Trophoblast cell (in vitro differentiated cells and primary cell): ENCODE data around the gene DIS3L2.
"Not testable (repeated sequence)": the region's sequence is repeated elsewhere in the genome, so short reads cannot be mapped to it uniquely, and the experiment has no call there.

Experiments used
- DNase-seq, 2 donors: peaks; one replicate each; pipeline ENCODE4 v3.0.0-alpha.2; 2016
- H2AFZ ChIP-seq: 2 replicates; pipeline ENCODE4 v1.6.1; 2013; ENCODE audit warnings: low read length, moderate library complexity, mild to moderate bottlenecking; ENCODE audit not compliant: insufficient read depth, poor library complexity
- H2AK5ac ChIP-seq: 2 replicates; pipeline ENCODE4 v1.6.1; 2013; ENCODE audit warnings: mild to moderate bottlenecking, low read length
- H2BK120ac ChIP-seq: 2 replicates; pipeline ENCODE4 v1.6.1; 2013; ENCODE audit warnings: low read length, mild to moderate bottlenecking, moderate library complexity; ENCODE audit not compliant: insufficient read depth, poor library complexity
- H2BK12ac ChIP-seq: 2 replicates; pipeline ENCODE4 v1.6.1; 2013; ENCODE audit warnings: mild to moderate bottlenecking, low read length, moderate library complexity
- H2BK5ac ChIP-seq: 2 replicates; pipeline ENCODE4 v1.6.1; 2013; ENCODE audit warnings: low read length, low read depth, moderate library complexity, mild to moderate bottlenecking; ENCODE audit not compliant: poor library complexity
- H3K14ac ChIP-seq: 2 replicates; pipeline ENCODE4 v1.6.1; 2013; ENCODE audit warnings: mild to moderate bottlenecking, low read length
- H3K18ac ChIP-seq: 2 replicates; pipeline ENCODE4 v1.6.1; 2013; ENCODE audit warnings: mild to moderate bottlenecking, low read length
- H3K23ac ChIP-seq: 2 replicates; pipeline ENCODE4 v1.6.1; 2013; ENCODE audit warnings: low read length
- H3K27ac ChIP-seq: 2 replicates; pipeline ENCODE4 v1.5.1; 2013; ENCODE audit warnings: low read depth, mild to moderate bottlenecking, inconsistent platforms, low read length, moderate library complexity
- H3K27me3 ChIP-seq: 2 replicates; pipeline ENCODE4 v1.6.1; 2013; ENCODE audit warnings: inconsistent platforms, mild to moderate bottlenecking, low read length, moderate library complexity; ENCODE audit not compliant: insufficient read depth
- H3K36me3 ChIP-seq, 2 experiments: 1 replicate in 1 of 2; 2 replicates in 1 of 2; pipeline ENCODE4 v1.6.1; 2013; ENCODE audit warnings: low read length in 2 of 2, mild to moderate bottlenecking in 2 of 2, moderate library complexity in 1 of 2; ENCODE audit not compliant: insufficient read depth in 2 of 2, control insufficient read depth in 1 of 2
- H3K4ac ChIP-seq: 2 replicates; pipeline ENCODE4 v1.6.1; 2013; ENCODE audit warnings: low read depth, mild to moderate bottlenecking, low read length, moderate library complexity
- H3K4me1 ChIP-seq, 2 experiments: 1 replicate in 1 of 2; 2 replicates in 1 of 2; pipeline ENCODE4 v1.6.1; 2013; ENCODE audit warnings: low read length in 2 of 2, mild to moderate bottlenecking in 2 of 2, moderate library complexity in 1 of 2; ENCODE audit not compliant: insufficient read depth in 2 of 2, control insufficient read depth in 1 of 2
- H3K4me2 ChIP-seq: 2 replicates; pipeline ENCODE4 v1.6.1; 2013; ENCODE audit warnings: inconsistent platforms, mild to moderate bottlenecking, low read length, moderate library complexity
- H3K4me3 ChIP-seq: 2 replicates; pipeline ENCODE4 v1.5.1; 2013; ENCODE audit warnings: mild to moderate bottlenecking, low read depth, low read length, inconsistent platforms
- H3K79me1 ChIP-seq: one replicate; pipeline ENCODE4 v1.6.1; 2013; ENCODE audit warnings: low read length
- H3K79me2 ChIP-seq: 2 replicates; pipeline ENCODE4 v1.6.1; 2013; ENCODE audit warnings: low read length, mild to moderate bottlenecking; ENCODE audit not compliant: control insufficient read depth, insufficient read depth, poor library complexity
- H3K9ac ChIP-seq: 2 replicates; pipeline ENCODE4 v1.6.1; 2013; ENCODE audit warnings: mild to moderate bottlenecking, low read length
- H3K9me3 ChIP-seq: 2 replicates; pipeline ENCODE4 v1.6.1; 2013; ENCODE audit warnings: low read depth, mild to moderate bottlenecking, control low read depth, inconsistent platforms, low read length; ENCODE audit not compliant: insufficient read depth
- H4K12ac ChIP-seq: 2 replicates; pipeline ENCODE4 v1.6.1; 2013; ENCODE audit warnings: low read depth, mild to moderate bottlenecking, low read length, moderate library complexity
- H4K8ac ChIP-seq: 2 replicates; pipeline ENCODE4 v1.6.1; 2013; ENCODE audit warnings: low read depth, mild to moderate bottlenecking, low read length, moderate library complexity
- H4K91ac ChIP-seq: one replicate; pipeline ENCODE4 v1.6.1; 2013; ENCODE audit warnings: low read depth, mild to moderate bottlenecking, low read length, moderate library complexity
- WGBS: extraction: QIAGEN DNeasy Blood & Tissue Kit; methylation state at CpG from one replicate; pipeline ENCODE4 v1.1.7; 2013; ENCODE audit warnings: missing lambda C conversion rate; ENCODE audit not compliant: insufficient read length, insufficient coverage; ENCODE audit errors: extremely low coverage; 5-methylcytosine and 5-hydroxymethylcytosine counted together

The DIS3L2 gene

GRCh38 chr2:232376713-232377112 lies 415.2 kb downstream of the DIS3L2 start:
- peak overlapping the region; percentile 3 for H3K14ac ChIP-seq
- peak overlapping the region; percentile 22 for H4K91ac ChIP-seq
- no peaks in the 10 kb centered on the region for H3K79me2 ChIP-seq
- H3K4me3 ChIP-seq: no peak overlapping the region
- no peak for DNase-seq
- peaks cover 0 to 2% of the 10 kb centered on the region in 2 experiments for H3K36me3 ChIP-seq
- no peak overlapping the region for H2AFZ ChIP-seq
- H3K79me1 ChIP-seq: peaks cover 8% of the 10 kb centered on the region
- H3K27ac ChIP-seq: no peak overlapping the region
- H3K4me1 ChIP-seq: peaks cover 19% of the 10 kb centered on the region in 2 experiments
- H2AK5ac ChIP-seq: no peak overlapping the region
- peak overlapping the region; percentile 65 for H2BK120ac ChIP-seq
- H3K18ac ChIP-seq: no peak overlapping the region
- H3K23ac ChIP-seq: no peak overlapping the region
- no peak overlapping the region for H4K12ac ChIP-seq
- no peaks in the 10 kb centered on the region for H3K27me3 ChIP-seq
- H4K8ac ChIP-seq: no peak overlapping the region
- H3K9me3 ChIP-seq: no peaks in the 10 kb centered on the region
- no peak overlapping the region for H3K4ac ChIP-seq
- H2BK5ac ChIP-seq: peak overlapping the region; percentile 29
- WGBS: no CpG with 5 or more reads among the region's 7 CpGs
- no peak overlapping the region for H3K4me2 ChIP-seq
- H3K9ac ChIP-seq: no peak overlapping the region
- H2BK12ac ChIP-seq: no peak overlapping the region

GRCh38 chr2:232377319-232377718 lies 415.8 kb downstream of the DIS3L2 start:
- peak overlapping the region; percentile 32 for H2BK12ac ChIP-seq
- no peak overlapping the region for H3K4me3 ChIP-seq
- peaks cover 8% of the 10 kb centered on the region for H3K79me1 ChIP-seq
- no peak for DNase-seq
- no peak overlapping the region for H3K23ac ChIP-seq
- H3K14ac ChIP-seq: no peak overlapping the region
- H3K27ac ChIP-seq: no peak overlapping the region
- no peak overlapping the region for H3K9ac ChIP-seq
- H4K8ac ChIP-seq: no peak overlapping the region
- no peak overlapping the region for H3K4me2 ChIP-seq
- H4K91ac ChIP-seq: no peak overlapping the region
- H3K9me3 ChIP-seq: no peaks in the 10 kb centered on the region
- H3K79me2 ChIP-seq: no peaks in the 10 kb centered on the region
- no peaks in the 10 kb centered on the region for H3K27me3 ChIP-seq
- H2BK120ac ChIP-seq: no peak overlapping the region
- no peak overlapping the region for H3K18ac ChIP-seq
- no peak overlapping the region for H4K12ac ChIP-seq
- H3K4ac ChIP-seq: no peak overlapping the region
- no peak overlapping the region for H2AFZ ChIP-seq
- peak overlapping the region; percentile 5 for H2AK5ac ChIP-seq
- no CpG with 5 or more reads among the region's 7 CpGs for WGBS
- no peak overlapping the region for H2BK5ac ChIP-seq
- peaks cover 0 to 2% of the 10 kb centered on the region in 2 experiments for H3K36me3 ChIP-seq
- H3K4me1 ChIP-seq: peaks cover 19% of the 10 kb centered on the region in 2 experiments

- WGBS: no CpG with 5 or more reads among the region's 17 CpGs
- H3K14ac ChIP-seq: peak overlapping the region; percentile 68
- peak; percentile 55 to 66 for DNase-seq
- H3K27me3 ChIP-seq: no peaks in the 10 kb centered on the region
- peak overlapping the region; percentile 45 for H2BK12ac ChIP-seq
- H3K27ac ChIP-seq: no peak overlapping the region
- H3K79me1 ChIP-seq: peaks cover 8% of the 10 kb centered on the region
- no peaks in the 10 kb centered on the region for H3K9me3 ChIP-seq
- peak overlapping the region; percentile 33 for H3K18ac ChIP-seq
- H3K4me2 ChIP-seq: no peak overlapping the region
- H4K8ac ChIP-seq: no peak overlapping the region
- H3K23ac ChIP-seq: no peak overlapping the region
- no peak overlapping the region for H2AFZ ChIP-seq
- H3K4ac ChIP-seq: no peak overlapping the region
- H3K36me3 ChIP-seq: peaks cover 0 to 2% of the 10 kb centered on the region in 2 experiments
- H4K91ac ChIP-seq: peak overlapping the region; percentile 73
- H3K4me1 ChIP-seq: peaks cover 19% of the 10 kb centered on the region in 2 experiments
- H2AK5ac ChIP-seq: peak overlapping the region; percentile 5
- H4K12ac ChIP-seq: no peak overlapping the region
- no peak overlapping the region for H3K4me3 ChIP-seq
- H2BK5ac ChIP-seq: no peak overlapping the region
- H3K9ac ChIP-seq: no peak overlapping the region
- H3K79me2 ChIP-seq: no peaks in the 10 kb centered on the region
- H2BK120ac ChIP-seq: no peak overlapping the region
Measured at GRCh38 chr2:232377841-232378734, 416.6 kb downstream of the DIS3L2 start.

- not testable (repeated sequence) for H3K4ac ChIP-seq, H4K8ac ChIP-seq, H3K9ac ChIP-seq, H3K79me2 ChIP-seq, H3K4me3 ChIP-seq, H2BK5ac ChIP-seq, H2AFZ ChIP-seq, H3K36me3 ChIP-seq, H3K79me1 ChIP-seq, H2BK120ac ChIP-seq, H3K23ac ChIP-seq, H3K27me3 ChIP-seq, H3K27ac ChIP-seq, H3K4me2 ChIP-seq, H4K12ac ChIP-seq, H3K9me3 ChIP-seq
- Histone ChIP-seq H3K18ac (peak within 1 kb of the TSS; percentile 33), H4K91ac (peak within 1 kb of the TSS; percentile 73), H3K14ac (peak within 1 kb of the TSS; percentile 68), H3K4me1 (peaks cover 19% of the 10 kb centered on the region in 2 experiments), H2BK12ac (peak within 1 kb of the TSS; percentile 45), H2AK5ac (peak within 1 kb of the TSS; percentile 5)
- DNase-seq: peak; percentile 55 to 72
- WGBS: no CpG with 5 or more reads among the region's 12 CpGs
Measured at GRCh38 chr2:232378735-232379151, 417.2 kb downstream of the DIS3L2 start, which contains the start of gene ALPP. Gene ALPP (plus strand): TSS chr2:232378751. CDS start chr2:232378803, 52 bp downstream.
